Spleen (tissue), 7 donors: ENCODE measurements around the gene FBXL13.

Experiments
- POLR2A ChIP-seq, 3 donors: fragments of 450-650 bp; IDR thresholded peaks; one replicate each; pipeline ENCODE4 v1.5.1; 2017; ENCODE audit warnings: antibody characterized with exemption in 3 of 3, mild to moderate bottlenecking in 1 of 3
- TF ChIP-seq, protein P1 (sequence below), 11 experiments: fragments of 200-600 bp in 7 of 11; fragments of 450-650 bp in 4 of 11; sonication (generic) in 4 of 11; IDR thresholded peaks in 8 of 11; conservative IDR thresholded peaks in 3 of 11; 1 replicate in 7 of 11; 2 replicates in 4 of 11; pipeline versions ENCODE4 v1.4.0 to v1.8.0; 2016 to 2021; ENCODE audit warnings: antibody characterized with exemption in 11 of 11, inconsistent platforms in 4 of 11, mild to moderate bottlenecking in 1 of 11
- donor health status: DM: no; HTN: no; CAD: no; lungs with moderate emphysema.
- donor health status: DM: no; HTN: no; CAD: no.
- donor health status: DM: no; HTN: no; CAD: no.

DNA sequence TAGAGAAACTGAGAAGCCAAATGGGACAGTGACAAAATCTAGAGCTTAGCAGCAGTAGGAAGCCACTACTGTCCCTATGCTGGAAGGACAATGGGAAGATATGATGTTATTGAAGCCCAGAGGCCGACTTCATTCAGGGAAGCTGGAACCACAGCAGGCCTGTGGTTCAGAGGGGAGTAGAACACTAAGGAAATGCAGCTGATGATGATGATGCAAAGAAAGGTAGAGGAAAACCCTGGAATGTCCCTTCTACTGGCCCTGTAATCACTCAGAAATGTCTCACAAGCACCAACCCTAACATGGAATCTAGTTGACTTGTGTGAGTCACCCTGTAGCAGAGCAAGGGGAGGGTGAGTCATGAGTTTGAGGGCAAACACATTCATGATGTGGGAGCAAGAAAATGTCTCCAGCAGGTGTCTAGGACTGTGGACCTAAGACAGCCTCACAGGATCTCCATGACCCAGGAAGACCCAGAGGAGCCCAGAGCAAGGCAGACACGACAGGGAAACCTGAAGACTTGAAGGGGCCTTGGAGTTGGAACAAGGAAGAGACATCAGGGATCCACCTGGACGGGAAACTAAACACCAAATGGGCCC is 198.8 kb downstream of the FBXL13 start:
- no peak for TF ChIP-seq POLR2A (IDR thresholded peaks at IDR 0.05)
- TF ChIP-seq, protein P1, sequence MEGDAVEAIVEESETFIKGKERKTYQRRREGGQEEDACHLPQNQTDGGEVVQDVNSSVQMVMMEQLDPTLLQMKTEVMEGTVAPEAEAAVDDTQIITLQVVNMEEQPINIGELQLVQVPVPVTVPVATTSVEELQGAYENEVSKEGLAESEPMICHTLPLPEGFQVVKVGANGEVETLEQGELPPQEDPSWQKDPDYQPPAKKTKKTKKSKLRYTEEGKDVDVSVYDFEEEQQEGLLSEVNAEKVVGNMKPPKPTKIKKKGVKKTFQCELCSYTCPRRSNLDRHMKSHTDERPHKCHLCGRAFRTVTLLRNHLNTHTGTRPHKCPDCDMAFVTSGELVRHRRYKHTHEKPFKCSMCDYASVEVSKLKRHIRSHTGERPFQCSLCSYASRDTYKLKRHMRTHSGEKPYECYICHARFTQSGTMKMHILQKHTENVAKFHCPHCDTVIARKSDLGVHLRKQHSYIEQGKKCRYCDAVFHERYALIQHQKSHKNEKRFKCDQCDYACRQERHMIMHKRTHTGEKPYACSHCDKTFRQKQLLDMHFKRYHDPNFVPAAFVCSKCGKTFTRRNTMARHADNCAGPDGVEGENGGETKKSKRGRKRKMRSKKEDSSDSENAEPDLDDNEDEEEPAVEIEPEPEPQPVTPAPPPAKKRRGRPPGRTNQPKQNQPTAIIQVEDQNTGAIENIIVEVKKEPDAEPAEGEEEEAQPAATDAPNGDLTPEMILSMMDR (IDR thresholded peaks at IDR 0.05 in 8 of 11, conservative IDR thresholded peaks at IDR 0.05 in 3 of 11): no peak
